H1 (cell line): Measurements from ENCODE around the gene SPOCD1. TPM values are rescaled to one million over a fixed set of nuclear protein-coding genes. Genes with fewer than 3 reads are reported as not detected.

Source experiments
- CTCF ChIA-PET: fragments of 300-600 bp; sonication (Branson Sonifier 250); formaldehyde crosslinking; loops from one replicate; lab custom pipeline; 2021; ENCODE audit not compliant: partially characterized antibody; lab: Charles Lee
- POLR2A ChIA-PET: fragments of 300-600 bp; sonication (Branson Sonifier 250); formaldehyde crosslinking; loops from one replicate; lab custom pipeline; 2021; ENCODE audit warnings: inconsistent platforms; ENCODE audit not compliant: partially characterized antibody; lab: Charles Lee
- DNase-seq, 2 experiments: peaks; one replicate each; pipeline versions ENCODE4 v3.0.0 to v3.0.0-alpha.2; 2010 to 2022; ENCODE audit warnings: low spot score in 2 of 2, low read depth in 1 of 2, mixed read lengths in 1 of 2
- FAIRE-seq: peaks from 2 replicates; lab custom pipeline; 2011; peaks lifted over from hg19 to GRCh38; lab: Jason Lieb, UNC
- H2AFZ ChIP-seq: 2 replicates; pipeline ENCODE4 v1.8.1; 2012; ENCODE audit warnings: low read length, inconsistent platforms
- H2AK5ac ChIP-seq: 2 replicates; pipeline ENCODE4 v1.6.1; 2013; ENCODE audit warnings: low read depth, low read length
- H2BK120ac ChIP-seq: replicated peaks from 2 replicates; pipeline ENCODE3; 2013; ENCODE audit warnings: low read depth, low read length, inconsistent platforms
- H2BK12ac ChIP-seq: 2 replicates; pipeline ENCODE4 v1.6.1; 2013; ENCODE audit warnings: low read depth, low read length
- H2BK15ac ChIP-seq: 2 replicates; pipeline ENCODE4 v1.6.1; 2013; ENCODE audit warnings: low read length
- H2BK20ac ChIP-seq: 2 replicates; pipeline ENCODE4 v1.6.1; 2013; ENCODE audit warnings: low read length
- H2BK5ac ChIP-seq: 2 replicates; pipeline ENCODE4 v1.6.1; 2013; ENCODE audit warnings: low read depth, low read length
- H3K14ac ChIP-seq: 2 replicates; pipeline ENCODE4 v1.6.1; 2013; ENCODE audit warnings: inconsistent platforms; ENCODE audit not compliant: insufficient read length
- H3K18ac ChIP-seq: 2 replicates; pipeline ENCODE4 v1.6.1; 2013; ENCODE audit warnings: low read length; ENCODE audit errors: extremely low read depth
- H3K23ac ChIP-seq: 2 replicates; pipeline ENCODE4 v1.6.1; 2013; ENCODE audit warnings: inconsistent platforms; ENCODE audit not compliant: insufficient read length
- H3K23me2 ChIP-seq: 2 replicates; pipeline ENCODE4 v1.6.1; 2013; ENCODE audit warnings: low read depth, low read length
- H3K27ac ChIP-seq: 2 replicates; pipeline ENCODE4 v1.6.1; 2011; ENCODE audit warnings: low read depth, low read length, inconsistent platforms
- H3K27me3 ChIP-seq, 4 experiments: replicated peaks in 1 of 4; 1 replicate in 1 of 4; 2 replicates in 3 of 4; pipeline versions ENCODE4 v1.6.1 to v1.8.1; 2011 to 2013; ENCODE audit warnings: low read length in 3 of 4, mild to moderate bottlenecking in 3 of 4, inconsistent platforms in 2 of 4, mixed read lengths in 2 of 4, moderate library complexity in 1 of 4; ENCODE audit not compliant: control insufficient read depth in 3 of 4, insufficient read depth in 3 of 4; ENCODE audit errors: extremely low read depth in 1 of 4
- H3K36me3 ChIP-seq, 4 experiments: 2 replicates each; pipeline versions ENCODE4 v1.6.1 to v1.8.1; 2011 to 2013; ENCODE audit warnings: mild to moderate bottlenecking in 4 of 4, low read length in 3 of 4, moderate library complexity in 2 of 4, control low read depth in 1 of 4, inconsistent platforms in 1 of 4; ENCODE audit not compliant: insufficient read depth in 4 of 4, control insufficient read depth in 2 of 4
- H3K4ac ChIP-seq: replicated peaks from 2 replicates; pipeline ENCODE3; 2013; ENCODE audit warnings: low read length, low read depth, mixed read lengths, inconsistent platforms; ENCODE audit not compliant: insufficient read length
- H3K4me1 ChIP-seq, 4 experiments: replicated peaks in 1 of 4; 1 replicate in 1 of 4; 2 replicates in 3 of 4; pipeline versions ENCODE4 v1.6.1 to v1.8.1; 2011 to 2013; ENCODE audit warnings: low read length in 3 of 4, inconsistent platforms in 2 of 4, mixed read lengths in 1 of 4; ENCODE audit not compliant: insufficient read depth in 4 of 4, control insufficient read depth in 3 of 4
- H3K4me2 ChIP-seq, 2 experiments: 2 replicates each; pipeline versions ENCODE4 v1.6.1 to v1.8.1; 2011 to 2013; ENCODE audit warnings: low read depth in 2 of 2, low read length in 2 of 2, control low read depth in 1 of 2, inconsistent platforms in 1 of 2, mild to moderate bottlenecking in 1 of 2; ENCODE audit not compliant: insufficient read depth in 1 of 2
- H3K4me3 ChIP-seq, 4 experiments: fragments of 200-600, 300-600 bp in 1 of 4; sonication (generic), shearing (Covaris generic), sonication (Bioruptor Twin) in 1 of 4; 2 replicates each; pipeline versions ENCODE4 v1.5.1 to v1.8.1; 2011 to 2016; ENCODE audit warnings: low read length in 4 of 4, low read depth in 3 of 4, control low read depth in 2 of 4, inconsistent platforms in 2 of 4, mild to moderate bottlenecking in 2 of 4, mixed read lengths in 1 of 4, moderate library complexity in 1 of 4; ENCODE audit not compliant: insufficient read depth in 2 of 4; ENCODE audit errors: extremely low read depth in 1 of 4
- H3K56ac ChIP-seq: replicated peaks from 2 replicates; pipeline ENCODE3; 2013; ENCODE audit warnings: low read depth, mild to moderate bottlenecking, mixed read lengths, low read length, inconsistent platforms; ENCODE audit not compliant: insufficient read length
- H3K79me1 ChIP-seq: 2 replicates; pipeline ENCODE4 v1.6.1; 2013; ENCODE audit warnings: low read depth, low read length, control low read depth
- H3K79me2 ChIP-seq, 2 experiments: 2 replicates each; pipeline versions ENCODE4 v1.6.1 to v1.8.1; 2012 to 2013; ENCODE audit warnings: low read length in 2 of 2, mild to moderate bottlenecking in 2 of 2, inconsistent platforms in 1 of 2; ENCODE audit not compliant: insufficient read depth in 2 of 2, control insufficient read depth in 1 of 2
- H3K9ac ChIP-seq, 4 experiments: replicated peaks in 1 of 4; 1 replicate in 1 of 4; 2 replicates in 3 of 4; pipeline versions ENCODE4 v1.6.1 to v1.8.1; 2011 to 2013; ENCODE audit warnings: low read depth in 3 of 4, low read length in 3 of 4, control low read depth in 2 of 4, mild to moderate bottlenecking in 2 of 4, moderate library complexity in 2 of 4, inconsistent platforms in 1 of 4; ENCODE audit errors: extremely low read depth in 1 of 4
- H3K9me3 ChIP-seq, 2 experiments: 2 replicates each; pipeline versions ENCODE4 v1.6.1 to v1.8.1; 2012 to 2013; ENCODE audit warnings: mild to moderate bottlenecking in 2 of 2, moderate library complexity in 2 of 2, control low read depth in 1 of 2, inconsistent platforms in 1 of 2, low read depth in 1 of 2, low read length in 1 of 2, mixed read lengths in 1 of 2; ENCODE audit not compliant: insufficient read depth in 2 of 2
- H4K20me1 ChIP-seq, 2 experiments: replicated peaks in 1 of 2; 2 replicates each; pipeline versions ENCODE3 to v1.8.1; 2011 to 2013; ENCODE audit warnings: inconsistent platforms in 2 of 2, low read length in 2 of 2, mild to moderate bottlenecking in 1 of 2; ENCODE audit not compliant: insufficient read depth in 2 of 2, control insufficient read depth in 1 of 2
- H4K5ac ChIP-seq: 2 replicates; pipeline ENCODE4 v1.6.1; 2013; ENCODE audit warnings: low read length, low read depth, mixed read lengths, inconsistent platforms; ENCODE audit not compliant: insufficient read length
- H4K8ac ChIP-seq: 2 replicates; pipeline ENCODE4 v1.8.0; 2013; ENCODE audit warnings: mild to moderate bottlenecking, moderate library complexity, low read length, inconsistent platforms; ENCODE audit not compliant: insufficient read depth; ENCODE audit errors: extremely low read depth
- H4K91ac ChIP-seq: replicated peaks from 2 replicates; pipeline ENCODE3; 2013; ENCODE audit warnings: low read length, mixed read lengths, inconsistent platforms; ENCODE audit not compliant: insufficient read length
- EZH2 ChIP-seq: fragments of 200-600 bp; sonication (generic); IDR thresholded peaks from 2 replicates; pipeline ENCODE4 v1.7.1; 2012; ENCODE audit warnings: low read depth, mild to moderate bottlenecking, moderate library complexity, low read length, inconsistent platforms; ENCODE audit not compliant: severe bottlenecking
- HDAC2 ChIP-seq, 2 experiments: fragments of 300-600 bp in 1 of 2; sonication (generic) in 1 of 2; IDR thresholded peaks; 2 replicates each; pipeline ENCODE4 v1.6.1; 2011 to 2012; ENCODE audit warnings: low read depth in 2 of 2, low read length in 2 of 2, mild to moderate bottlenecking in 2 of 2, moderate library complexity in 2 of 2, borderline replicate concordance in 1 of 2, inconsistent platforms in 1 of 2
- KDM1A ChIP-seq: fragments of 200-600, 300-600 bp; sonication (generic); IDR thresholded peaks from 2 replicates; pipeline ENCODE4 v1.7.1; 2016; ENCODE audit warnings: mild to moderate bottlenecking, low read length, borderline replicate concordance
- SIN3A ChIP-seq, 2 experiments: IDR thresholded peaks in 1 of 2; conservative IDR thresholded peaks in 1 of 2; 2 replicates each; pipeline ENCODE4 v1.6.1; 2011 to 2012; ENCODE audit warnings: low read length in 2 of 2, improper control_type of control experiment in 1 of 2, low read depth in 1 of 2, mild to moderate bottlenecking in 1 of 2
- SIX5 ChIP-seq: IDR thresholded peaks from 2 replicates; pipeline ENCODE4 v1.6.1; 2011; ENCODE audit warnings: mild to moderate bottlenecking, low read depth, low read length
- TAF1 ChIP-seq: IDR thresholded peaks from 2 replicates; pipeline ENCODE4 v1.6.1; 2011; ENCODE audit warnings: mild to moderate bottlenecking, low read depth, low read length
- WGBS, 2 experiments: shearing (Covaris generic) in 1 of 2; methylation state at CpG; one replicate each; pipeline versions ENCODE4 v1.1.6 to v1.1.7; 2013 to 2015; ENCODE audit warnings: low lambda C conversion rate in 2 of 2, mixed read lengths in 2 of 2, inconsistent platforms in 1 of 2, low coverage in 1 of 2, missing lambda C conversion rate in 1 of 2; ENCODE audit not compliant: insufficient replicate concordance in 2 of 2, insufficient coverage in 1 of 2, insufficient read length in 1 of 2; ENCODE audit errors: extremely low coverage in 1 of 2, missing lambda C conversion rate in 1 of 2; 5-methylcytosine and 5-hydroxymethylcytosine counted together
- polyA plus RNA-seq, 7 experiments: library from polyadenylated mRNA; depleted of rRNA in 3 of 7; stranded (reverse) in 5 of 7; unstranded in 2 of 7; fragments of >200 nt in 5 of 7; fragments of 200-250 nt in 2 of 7; gene quantifications; 1 replicate in 5 of 7; 2 replicates in 1 of 7; 4 replicates in 1 of 7; pipeline versions ENCODE4 v1.2.1 to v1.2.3, GENCODE V29; 2011 to 2013; ENCODE audit warnings: missing spikeins in 2 of 7, mixed read lengths in 2 of 7
- total RNA-seq: library from RNA; stranded (reverse); fragmentation: NEBNext Ultra II Directional; extraction: Animal tissue kit (Norgen Biotek cat#: 25700); gene quantifications from 2 replicates; pipeline ENCODE4 v1.2.1, GENCODE V29; 2021

The SPOCD1 gene
- total and polyA plus RNA-seq, 2 of the 8 experiments (the other 6 are each of a cell fraction or from before 2014, with no cell fraction given) = 1.8 to 2.9 TPM

GRCh38 chr1:31788825-31789256 lies 27.0 kb downstream of the SPOCD1 start:
- H3K14ac ChIP-seq = no peak overlapping the region
- 0% methylated on average over 8 of the region's 22 CpGs; no CpG with 5 or more reads in 1 of the 2 experiments for WGBS, 2 experiments
- no peak overlapping the region for H2BK15ac ChIP-seq
- H4K20me1 ChIP-seq = no peaks in the 10 kb centered on the region
- H3K4ac ChIP-seq = no peak overlapping the region
- no peak overlapping the region for H3K56ac ChIP-seq
- H3K4me2 ChIP-seq = peak overlapping the region; percentile 90 to 94
- H4K8ac ChIP-seq = peak overlapping the region; percentile 28; the same call in 1 of the 2 replicates
- H2AFZ ChIP-seq = peak overlapping the region; percentile 59; the same call in 1 of the 2 replicates
- FAIRE-seq = no peak
- no peak overlapping the region for H3K23ac ChIP-seq
- H3K4me3 ChIP-seq = peak overlapping the region; percentile 79 to 89 (median 88)
- POLR2A ChIA-PET = interaction anchor here (0.8 to 2.8 kb wide), 15 partner anchors 9 to 144 kb away, joined by 3 to 13 read pairs (median 6); partner anchors contain the start of genes ADGRB2, PEF1 and SPOCD1
- no peak overlapping the region for H2BK20ac ChIP-seq
- H3K18ac ChIP-seq = peak overlapping the region; percentile 60; the same call in 1 of the 2 replicates
- CTCF ChIA-PET = interaction anchor here (0.7 to 8.3 kb wide), 61 partner anchors 9 to 278 kb away, joined by 3 to 206 read pairs (median 5); partner anchors contain the start of genes ADGRB2, COL16A1 and PEF1
- H3K4me1 ChIP-seq = peaks cover 3 to 8% (median 4%) of the 10 kb centered on the region in 4 experiments; a peak in 6 of 7 replicates
- peak overlapping the region in 2 of 4 experiments; percentile 49 to 58; a peak in 2 of 7 replicates for H3K9ac ChIP-seq
- H3K79me2 ChIP-seq = no peaks in the 10 kb centered on the region
- no peak overlapping the region for H4K5ac ChIP-seq
- H3K23me2 ChIP-seq = peaks cover 10% of the 10 kb centered on the region
- H3K36me3 ChIP-seq = no peaks in the 10 kb centered on the region
- no peak for TF ChIP-seq EZH2
- 0 out of 2 replicates have a peak, but pooled peaks have one; percentile 37 for TF ChIP-seq KDM1A
- TF ChIP-seq TAF1 = 0 out of 2 replicates have a peak, but pooled peaks have one; percentile 24
- peak in 1 of 2 experiments; percentile 39; a peak in 1 of 4 replicates for TF ChIP-seq HDAC2 (IDR thresholded peaks at IDR 0.05; ENCODE audit: borderline replicate concordance in 1 of 2, low read depth in 2 of 2, low read length in 2 of 2)
- 0 out of 4 replicates have a peak, but pooled peaks of 1 of the 2 experiments have one; percentile 49 for TF ChIP-seq SIN3A (conservative IDR thresholded peaks at IDR 0.05 in 1 of 2, IDR thresholded peaks at IDR 0.05 in 1 of 2; ENCODE audit: low read depth in 1 of 2, low read length in 2 of 2)
- TF ChIP-seq SIX5 = no peak
- TF ChIP-seq, all 59 proteins: peak for 4
- no peak overlapping the region for H2BK120ac ChIP-seq
- no peaks in the 10 kb centered on the region for H3K79me1 ChIP-seq
- H4K91ac ChIP-seq = no peak overlapping the region
- H3K27ac ChIP-seq = no peak overlapping the region
- H3K27me3 ChIP-seq = no peaks in the 10 kb centered on the region
- H2BK12ac ChIP-seq = no peak overlapping the region
- H2BK5ac ChIP-seq = peak overlapping the region; percentile 85
- DNase-seq = peak in 1 of 2 experiments; percentile 74
- no peak overlapping the region for H2AK5ac ChIP-seq
- no peaks in the 10 kb centered on the region for H3K9me3 ChIP-seq
